Epithelial cell of proximal tubule (primary cell): ENCODE data around the gene DMD. TPM values are rescaled to one million over a fixed set of nuclear protein-coding genes. Genes with fewer than 3 reads are reported as not detected.

Source experiments
- DNase-seq: peaks from one replicate; pipeline ENCODE4 v3.0.0-alpha.2; 2011; ENCODE audit warnings: low read depth
- H3K4me3 ChIP-seq: 2 replicates; pipeline ENCODE4 v1.5.1; 2011; ENCODE audit warnings: low read depth, mild to moderate bottlenecking, low read length
- CTCF ChIP-seq: conservative IDR thresholded peaks from 2 replicates; pipeline ENCODE4 v1.5.1; 2012; ENCODE audit warnings: low read depth, mild to moderate bottlenecking, low read length
- total RNA-seq: library from RNA; depleted of rRNA; stranded (reverse); fragments of >200 nt; gene quantifications from 2 replicates; pipeline ENCODE4 v1.2.3, GENCODE V29; 2015

The DMD gene
- total RNA-seq, 1 donor from 2014 or later = 1.3 TPM

- TF ChIP-seq CTCF = no peak
- DNase-seq = no peak
- no peak overlapping the region for H3K4me3 ChIP-seq
Observed at GRCh38 chrX:32780109-32780508, 431.2 kb downstream of the DMD start.

- H3K4me3 ChIP-seq = no peak overlapping the region
- no peak for DNase-seq
- TF ChIP-seq CTCF = no peak
Observed at GRCh38 chrX:32778965-32779364, 432.4 kb downstream of the DMD start.

GRCh38 chrX:32774966-32775365 is 436.4 kb downstream of the DMD start:
- no peak for DNase-seq
- no peak for TF ChIP-seq CTCF
- H3K4me3 ChIP-seq = no peak overlapping the region

GRCh38 chrX:32749070-32749469 is 462.3 kb downstream of the DMD start:
- TF ChIP-seq CTCF = no peak
- no peak for DNase-seq
- H3K4me3 ChIP-seq = no peak overlapping the region

GRCh38 chrX:32745323-32745722 is 466.0 kb downstream of the DMD start:
- no peak overlapping the region for H3K4me3 ChIP-seq
- TF ChIP-seq CTCF = no peak
- DNase-seq = no peak

GRCh38 chrX:32744921-32745320 is 466.4 kb downstream of the DMD start:
- H3K4me3 ChIP-seq = no peak overlapping the region
- no peak for TF ChIP-seq CTCF
- DNase-seq = no peak

- no peak for DNase-seq
- no peak overlapping the region for H3K4me3 ChIP-seq
- TF ChIP-seq CTCF = no peak
Observed at GRCh38 chrX:32741910-32742309, 469.4 kb downstream of the DMD start.
